Limb (tissue), 2 donors: ENCODE results near the gene MAST4.
A peak's percentile ranks its signal among the peaks of the same experiment; 100 is the strongest.

Experiments
- DNase-seq, 2 donors: peaks; one replicate each; pipeline ENCODE4 v3.0.0-alpha.2; 2016; ENCODE audit errors: extremely low spot score in 2 of 2

Gene MAST4

GRCh38 chr5:67073045-67073680 is 477.0 kb downstream of the MAST4 start:
- DNase-seq: no peak

- no peak for DNase-seq
Observed at GRCh38 chr5:67077296-67077695, 481.1 kb downstream of the MAST4 start.

- DNase-seq: no peak
Observed at GRCh38 chr5:67081261-67081660, 485.1 kb downstream of the MAST4 start.

GRCh38 chr5:67082941-67083340 is 486.7 kb downstream of the MAST4 start:
- DNase-seq: no peak

GRCh38 chr5:67085616-67086015 is 489.4 kb downstream of the MAST4 start:
- no peak for DNase-seq

GRCh38 chr5:67089200-67089725 is 493.1 kb downstream of the MAST4 start:
- DNase-seq: no peak

GRCh38 chr5:67090040-67090439 is 493.8 kb downstream of the MAST4 start:
- DNase-seq: no peak

GRCh38 chr5:67090593-67090992 is 494.4 kb downstream of the MAST4 start:
- no peak for DNase-seq

GRCh38 chr5:67092535-67092934 is 496.3 kb downstream of the MAST4 start:
- peak in 1 of 2 donors; percentile 34 for DNase-seq

GRCh38 chr5:67093279-67093678 is 497.1 kb downstream of the MAST4 start:
- no peak for DNase-seq

GRCh38 chr5:67094476-67095300 is 498.5 kb downstream of the MAST4 start:
- no peak for DNase-seq

- peak in 1 of 2 donors; percentile 30 for DNase-seq
Observed at GRCh38 chr5:67095346-67096171, 499.4 kb downstream of the MAST4 start.

GRCh38 chr5:67098656-67099055 is 502.5 kb downstream of the MAST4 start:
- no peak for DNase-seq

- DNase-seq: no peak
Observed at GRCh38 chr5:67100301-67100700, 504.1 kb downstream of the MAST4 start.

- no peak for DNase-seq
Observed at GRCh38 chr5:67102708-67103107, 506.5 kb downstream of the MAST4 start.

- no peak for DNase-seq
Observed at GRCh38 chr5:67104859-67105258, 508.7 kb downstream of the MAST4 start.

- no peak for DNase-seq
Observed at GRCh38 chr5:67105270-67105669, 509.1 kb downstream of the MAST4 start.

GRCh38 chr5:67106626-67107342 is 510.6 kb downstream of the MAST4 start:
- no peak for DNase-seq

- no peak for DNase-seq
Observed at GRCh38 chr5:67111779-67112178, 515.6 kb downstream of the MAST4 start.

GRCh38 chr5:67115246-67115645 is 519.1 kb downstream of the MAST4 start:
- DNase-seq: no peak

GRCh38 chr5:67115817-67116216 is 519.6 kb downstream of the MAST4 start:
- DNase-seq: no peak
